NCI-H1417 treated with DMSO at 0.1 percent for 48 hours (cell line): Measurements from ENCODE around the gene TMIGD1.

ENCODE experiments used
- DNase-seq: peaks from one replicate; lab custom pipeline; 2025; lab: John Stamatoyannopoulos, UW

The TMIGD1 gene

DNA sequence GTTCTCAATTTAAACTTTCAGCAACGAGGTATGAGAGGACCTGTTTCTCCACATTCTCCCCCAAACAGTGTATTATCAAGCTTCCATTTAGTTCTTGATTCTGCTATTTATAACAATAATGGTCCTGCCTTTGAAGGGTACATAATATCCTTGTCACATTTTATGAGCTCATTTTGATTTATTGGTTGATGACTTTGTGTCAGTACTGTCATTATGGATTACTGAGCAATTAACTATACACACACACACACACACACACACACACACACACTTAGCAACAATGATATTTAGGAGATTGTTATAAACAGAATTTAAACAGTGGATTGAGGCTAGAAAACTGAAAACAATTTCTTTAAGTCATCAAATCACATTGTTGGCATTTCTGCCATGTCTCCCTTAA, 7.0 kb downstream of the TMIGD1 start:
- peak; percentile 91 for DNase-seq

DNA sequence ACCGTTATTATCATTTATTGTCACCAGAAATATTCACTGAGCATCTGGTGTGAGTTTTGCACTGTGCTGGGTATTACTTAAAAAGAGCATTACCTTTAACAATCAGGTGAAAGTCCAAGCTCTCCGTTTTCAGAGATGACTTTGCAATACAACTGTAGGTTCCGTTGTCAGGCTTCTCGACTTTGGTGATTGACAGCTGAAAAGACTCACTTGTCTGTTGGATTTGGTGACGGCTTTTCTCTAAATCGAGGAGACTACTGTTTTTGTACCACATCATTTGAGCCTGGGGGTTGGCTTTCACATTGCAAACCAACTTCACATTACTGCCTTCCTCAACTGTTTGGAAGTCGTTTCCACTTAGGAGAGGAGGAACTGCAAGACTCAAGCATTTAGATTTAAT, 9.1 kb downstream of the TMIGD1 start:
- no peak for DNase-seq

DNA sequence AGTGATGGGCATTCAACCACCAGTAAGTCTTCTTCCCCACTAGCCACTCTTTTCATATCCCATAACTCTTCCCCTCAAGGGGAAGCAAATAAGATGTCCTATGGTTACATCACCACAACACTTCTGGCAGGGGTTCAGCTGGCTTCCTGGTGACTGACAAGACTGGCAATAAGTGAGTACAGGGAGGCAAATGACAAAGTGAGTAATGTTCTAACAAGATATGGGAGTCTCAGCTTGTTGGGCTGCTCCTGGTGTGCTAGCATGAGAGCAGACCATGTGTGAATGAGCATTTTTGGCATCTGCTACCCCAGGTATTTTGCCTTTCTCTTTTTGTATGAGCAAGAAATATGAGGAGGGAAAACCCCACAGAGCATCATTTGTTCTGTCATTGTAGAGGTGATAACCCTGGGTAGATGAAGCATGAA, 9.9 kb downstream of the TMIGD1 start:
- no peak for DNase-seq

DNA sequence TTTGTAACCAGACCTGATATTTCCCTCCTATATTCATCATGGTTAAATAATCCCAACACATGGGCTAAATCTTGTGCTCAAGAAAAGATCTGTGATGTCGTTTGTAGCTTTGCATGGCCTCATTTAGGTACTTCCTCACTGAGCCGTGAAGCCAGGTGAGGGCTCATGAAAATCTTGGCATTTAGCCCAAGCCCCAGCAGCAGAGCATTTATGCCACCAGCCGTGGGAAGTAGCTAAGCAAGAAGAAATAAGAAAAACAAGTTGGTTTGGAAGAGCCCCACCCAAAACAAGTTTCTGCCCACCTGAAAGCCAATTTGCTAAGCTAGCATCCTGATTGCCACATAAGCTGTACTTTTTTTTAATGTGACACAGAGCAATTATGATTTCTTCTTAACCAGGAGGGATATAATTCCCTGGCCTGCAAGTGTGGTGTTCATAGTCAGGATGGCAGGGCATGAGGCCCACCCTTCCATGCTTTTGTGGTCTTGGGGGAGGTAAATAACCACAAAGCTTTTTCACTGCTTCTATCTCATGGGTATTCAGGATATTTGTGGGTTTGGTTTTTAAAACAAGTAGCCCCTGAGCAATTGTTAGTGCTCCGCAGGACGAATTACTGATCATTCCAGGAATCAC, 10.5 kb downstream of the TMIGD1 start:
- no peak for DNase-seq

DNA sequence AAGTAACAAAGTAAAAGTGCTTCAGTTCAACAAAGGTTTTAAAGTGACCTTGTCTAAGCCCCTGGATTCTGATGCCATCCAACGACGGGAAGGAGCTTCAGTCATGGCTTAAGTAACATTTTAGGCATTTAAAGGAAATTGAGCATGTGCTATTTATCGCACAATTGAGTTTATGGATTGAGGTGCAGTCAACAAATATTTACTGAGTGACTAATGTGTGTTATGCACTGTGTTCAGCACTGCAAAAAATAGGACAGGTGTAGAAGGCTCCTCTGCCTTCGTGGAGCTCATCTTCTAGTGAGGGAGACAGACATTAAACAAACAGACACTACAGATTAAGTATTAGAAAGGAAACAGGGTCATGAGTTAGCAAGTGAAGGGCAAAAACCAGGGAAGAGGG, 12.5 kb downstream of the TMIGD1 start:
- no peak for DNase-seq

DNA sequence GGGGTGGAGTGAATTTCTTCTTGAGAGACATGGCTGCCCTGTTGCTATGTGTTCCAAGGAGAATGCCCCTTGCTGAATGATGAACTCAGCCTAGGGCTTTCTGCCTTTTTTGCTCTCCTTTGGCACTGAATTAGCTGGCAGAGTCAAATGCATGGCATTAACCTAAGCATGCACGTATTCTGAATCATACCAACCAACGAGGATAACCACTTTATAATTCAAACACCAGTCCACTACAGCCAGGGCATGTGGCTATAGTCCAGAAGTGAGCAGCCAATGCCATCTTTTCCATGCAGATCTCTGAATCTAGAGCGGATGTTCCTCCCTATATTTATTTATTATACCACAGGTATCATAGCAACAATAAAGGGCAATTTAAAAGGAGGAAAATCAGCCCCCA, 15.7 kb downstream of the TMIGD1 start:
- no peak for DNase-seq

DNA sequence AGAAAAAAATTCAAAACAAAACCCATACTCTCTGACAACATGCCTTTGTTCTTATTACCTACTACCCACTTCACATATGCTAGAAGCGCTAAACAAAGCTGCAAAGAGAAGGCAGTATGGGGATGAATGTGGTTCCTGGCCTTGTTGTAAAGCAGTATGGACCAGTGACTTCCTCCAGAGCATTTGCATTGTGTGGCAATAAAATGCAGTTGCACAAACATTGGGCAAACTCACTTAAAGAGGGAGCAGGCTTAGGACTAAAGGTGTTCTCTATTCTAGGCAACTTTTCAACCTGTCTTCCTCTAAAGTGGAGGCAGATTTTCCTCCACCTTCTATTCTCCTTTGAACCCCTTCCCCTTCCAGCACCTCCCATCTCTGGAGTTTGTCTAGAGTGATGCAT, 17.1 kb downstream of the TMIGD1 start:
- no peak for DNase-seq

DNA sequence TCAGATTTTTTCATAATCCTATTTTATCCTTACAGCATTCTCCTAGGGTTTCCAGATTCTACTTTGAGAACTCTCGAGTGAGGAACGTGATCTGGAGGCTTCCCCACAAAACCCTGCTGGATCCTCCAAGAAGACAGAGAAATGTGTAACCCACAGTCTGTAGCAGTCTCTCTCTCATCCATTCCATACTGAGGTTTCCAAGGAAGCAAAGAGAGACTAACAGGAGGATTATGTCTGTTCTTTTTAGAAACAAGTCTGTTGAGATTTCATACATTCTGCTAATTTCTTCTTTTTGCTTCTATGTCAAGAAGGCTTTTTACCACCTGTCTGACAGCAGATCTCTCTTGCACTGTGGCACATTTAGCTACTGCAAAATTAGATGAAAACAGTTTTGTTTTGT, 18.8 kb downstream of the TMIGD1 start:
- no peak for DNase-seq

DNA sequence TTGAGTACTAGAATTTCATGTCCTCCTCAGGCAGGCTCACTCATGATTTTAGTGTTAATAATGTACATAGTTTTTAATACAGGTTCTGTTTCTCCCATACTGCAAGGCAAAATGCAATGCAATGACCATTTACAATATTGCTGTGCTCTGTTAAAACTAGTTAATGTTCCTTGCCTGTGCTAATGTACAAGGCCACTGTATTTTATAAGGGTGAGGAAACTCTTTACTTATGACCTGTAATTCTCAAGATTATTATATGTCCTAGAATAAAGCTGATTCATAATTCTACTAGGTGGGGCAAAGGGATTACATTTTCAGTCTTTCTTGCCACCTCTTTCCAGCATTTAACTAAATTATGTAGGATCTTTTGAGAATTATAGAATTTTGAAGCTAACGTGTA, 19.4 kb downstream of the TMIGD1 start:
- DNase-seq: no peak

DNA sequence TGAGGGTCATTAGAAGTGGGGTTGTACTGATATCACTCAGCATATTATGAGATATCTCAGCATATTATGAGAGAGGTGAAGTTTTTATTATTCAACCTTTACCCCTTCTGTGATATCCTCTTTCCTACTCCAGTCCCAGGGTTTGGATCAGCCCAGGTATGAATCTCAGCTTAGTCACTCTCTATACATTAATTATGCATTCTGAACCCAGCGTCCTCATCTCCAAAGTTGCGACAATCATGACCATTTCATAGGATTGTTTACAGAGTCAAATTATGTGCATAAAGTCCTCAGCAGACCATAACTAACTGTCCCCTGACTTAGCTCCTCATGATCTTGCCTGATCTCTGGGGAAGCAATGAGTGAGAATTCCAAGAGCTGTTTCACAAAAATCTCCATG, 21.6 kb downstream of the TMIGD1 start:
- DNase-seq: no peak

DNA sequence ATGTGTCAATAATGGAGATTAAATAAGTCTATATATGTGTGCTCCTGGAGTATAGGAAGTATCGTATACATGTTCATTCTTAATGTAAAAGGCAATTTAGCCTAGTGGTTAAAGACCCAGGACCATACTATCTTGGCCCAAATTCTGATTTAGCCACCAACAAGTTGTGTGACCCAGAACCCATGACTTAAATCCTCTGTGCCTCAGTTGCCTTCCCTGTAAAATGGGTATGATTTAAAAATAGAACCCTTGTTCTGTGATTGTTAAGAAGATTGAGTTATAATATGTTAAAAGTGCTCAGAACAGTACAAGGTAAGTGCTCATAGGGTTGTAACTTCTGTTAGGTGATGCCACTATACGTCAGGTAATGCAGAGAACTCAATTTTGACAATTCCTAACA, 23.3 kb downstream of the TMIGD1 start:
- DNase-seq: no peak

DNA sequence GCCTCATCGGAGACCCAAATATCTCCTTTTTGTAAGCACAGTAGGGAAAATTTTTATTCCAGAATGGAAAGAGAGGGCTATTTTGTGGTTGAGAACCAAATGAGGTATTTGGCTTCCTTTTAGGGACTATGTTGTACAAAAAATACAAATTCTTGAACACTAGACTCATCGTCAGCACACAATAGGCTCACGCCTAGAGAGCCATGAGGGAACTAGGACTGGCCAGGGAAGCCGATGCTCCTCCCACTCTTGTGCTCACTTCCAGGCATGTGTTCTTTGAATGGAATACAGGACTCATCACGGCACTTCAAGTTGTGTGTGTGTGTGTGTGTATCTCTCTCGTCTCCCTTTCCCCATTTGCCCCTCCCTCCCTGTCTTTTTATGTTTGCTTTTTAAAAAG, 24.3 kb downstream of the TMIGD1 start:
- DNase-seq: no peak

DNA sequence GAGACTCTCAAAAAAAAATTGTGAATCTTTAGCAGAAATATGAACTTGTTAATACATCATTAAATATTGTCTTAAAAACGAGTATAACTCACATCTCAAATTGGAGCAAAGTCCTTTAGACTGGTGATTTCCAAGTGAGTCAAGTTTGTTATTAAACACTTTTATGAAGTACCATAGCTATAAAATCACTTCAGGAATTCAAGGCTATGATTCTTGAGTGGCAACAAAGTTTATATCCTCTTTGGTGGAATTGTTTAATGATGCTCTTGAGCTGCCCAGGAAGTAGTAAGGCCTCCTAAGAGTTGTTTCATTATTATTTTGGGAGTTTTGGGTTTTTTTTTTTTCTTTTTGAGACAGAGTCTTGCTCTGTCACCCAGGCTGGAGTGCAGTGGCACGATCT, 25.5 kb downstream of the TMIGD1 start:
- DNase-seq: no peak

DNA sequence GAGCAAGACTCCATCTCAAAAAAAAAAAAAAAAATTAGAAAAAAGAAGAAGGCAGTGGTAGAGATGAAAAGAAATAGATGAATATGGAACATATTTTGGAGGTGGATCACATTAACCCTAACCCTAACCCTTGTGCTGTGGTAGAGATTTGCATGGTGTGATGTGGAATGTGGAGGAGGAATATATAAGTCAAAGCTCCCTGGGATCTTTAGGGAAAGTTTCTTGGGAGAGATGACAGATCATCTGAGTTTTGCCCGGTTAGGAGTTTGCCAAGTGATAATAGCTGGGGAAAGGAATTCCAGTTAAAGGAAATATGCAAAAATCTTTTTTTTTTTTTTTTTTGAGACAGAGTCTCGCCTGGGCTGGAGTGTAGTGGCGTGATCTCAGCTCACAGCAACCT, 29.1 kb downstream of the TMIGD1 start:
- DNase-seq: no peak

DNA sequence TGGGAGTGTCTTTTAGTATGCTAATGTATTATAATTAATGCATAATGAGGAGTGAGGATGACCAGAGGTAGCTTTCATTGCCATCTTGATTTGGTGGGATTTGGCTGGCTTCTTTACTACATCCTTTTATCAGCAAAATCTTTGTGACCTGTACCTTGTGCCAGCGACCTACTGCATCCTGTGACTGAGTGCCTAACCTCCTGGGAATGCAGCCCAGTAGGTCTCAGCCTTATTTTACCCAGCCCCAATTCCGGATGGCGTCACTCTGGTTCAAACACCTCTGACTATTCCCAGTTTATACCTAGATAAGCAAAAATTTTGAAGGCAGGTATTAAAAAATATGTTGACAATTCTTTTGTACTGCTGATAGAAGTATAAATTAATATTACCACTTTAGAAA, 31.6 kb downstream of the TMIGD1 start:
- DNase-seq: no peak

DNA sequence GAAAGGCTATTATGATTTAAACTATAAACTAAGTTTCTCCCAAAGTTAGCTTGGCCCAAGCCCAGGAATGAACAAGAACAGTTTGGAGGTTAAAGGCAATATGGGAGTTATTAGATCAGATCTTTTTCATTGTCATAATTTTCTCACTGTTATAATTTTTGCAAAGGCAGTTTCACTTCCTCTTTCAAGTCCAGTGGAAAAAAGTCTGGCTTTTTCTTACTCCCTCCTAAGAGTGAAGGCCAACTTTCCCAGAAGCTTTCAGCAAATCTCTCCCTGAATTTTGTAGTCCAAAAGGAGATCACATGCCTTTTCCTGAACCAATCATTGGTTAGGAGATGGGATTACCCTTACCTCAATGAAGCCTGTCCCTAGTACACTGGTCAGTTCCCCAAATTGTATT, 33.0 kb downstream of the TMIGD1 start:
- no peak for DNase-seq

DNA sequence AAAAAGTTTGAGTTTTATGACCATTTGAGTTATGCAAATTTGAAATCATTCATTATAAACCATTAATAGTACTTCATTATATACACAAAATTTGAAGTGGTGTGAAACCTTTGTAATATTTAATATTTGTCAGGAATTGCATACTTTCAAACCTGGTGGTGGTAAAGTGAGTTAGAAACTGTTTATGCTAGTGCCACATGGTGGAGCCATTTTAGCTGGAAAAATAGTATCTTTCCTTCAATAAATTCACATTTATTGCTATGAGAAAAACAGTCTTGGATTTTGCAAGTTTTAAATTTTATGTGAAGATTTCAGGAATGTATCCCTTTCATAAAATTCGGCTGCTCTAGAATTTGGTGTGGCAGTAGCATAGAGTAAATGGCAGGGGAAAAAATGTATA, 34.9 kb downstream of the TMIGD1 start:
- no peak for DNase-seq

DNA sequence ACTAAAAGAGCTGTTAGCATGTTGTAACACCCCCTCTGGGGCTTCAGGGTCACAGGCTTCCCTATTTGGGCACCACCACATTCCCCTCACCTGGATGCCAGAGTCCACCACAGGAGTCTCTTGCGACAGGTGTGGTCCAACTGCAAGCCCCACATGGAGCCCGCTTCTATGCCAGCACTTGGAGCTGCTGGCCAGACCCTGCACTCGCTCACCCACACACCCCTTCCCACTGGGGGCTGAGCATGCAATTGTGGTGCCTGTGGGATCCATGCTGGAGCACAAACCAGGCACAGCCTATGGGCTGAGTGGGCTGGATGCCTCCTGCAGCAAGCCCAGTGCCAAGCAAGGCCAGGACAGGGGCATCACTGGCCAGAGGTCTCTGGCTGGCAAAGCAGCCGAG, 36.1 kb downstream of the TMIGD1 start:
- DNase-seq: no peak

DNA sequence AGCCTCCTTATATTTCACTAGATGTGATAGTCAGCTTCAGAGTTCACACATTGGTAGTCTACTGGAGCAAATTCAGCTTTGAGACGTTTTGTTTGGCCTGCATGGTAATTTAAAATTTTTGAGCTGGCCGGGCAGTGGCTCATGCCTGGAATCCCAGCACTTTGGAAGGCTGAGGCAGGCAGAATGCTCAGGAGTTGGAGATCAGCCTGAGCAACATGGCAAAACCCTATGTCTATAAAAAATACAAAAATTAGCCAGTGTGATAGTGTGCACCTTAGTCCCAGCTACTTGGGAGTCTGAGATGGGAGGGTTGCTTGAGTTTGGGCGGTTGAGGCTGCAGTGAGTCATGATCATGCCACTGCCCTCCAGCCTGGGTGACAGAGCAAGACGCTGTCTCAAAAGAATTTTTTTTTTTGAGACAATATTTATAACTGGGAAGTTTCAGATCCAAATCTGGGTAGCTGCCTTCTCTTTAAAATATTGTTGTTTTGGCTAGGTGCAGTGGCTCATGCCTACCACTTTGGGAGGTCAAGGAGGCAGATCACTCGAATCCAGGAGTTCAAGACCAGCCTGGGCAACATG, 37.3 kb downstream of the TMIGD1 start:
- no peak for DNase-seq

DNA sequence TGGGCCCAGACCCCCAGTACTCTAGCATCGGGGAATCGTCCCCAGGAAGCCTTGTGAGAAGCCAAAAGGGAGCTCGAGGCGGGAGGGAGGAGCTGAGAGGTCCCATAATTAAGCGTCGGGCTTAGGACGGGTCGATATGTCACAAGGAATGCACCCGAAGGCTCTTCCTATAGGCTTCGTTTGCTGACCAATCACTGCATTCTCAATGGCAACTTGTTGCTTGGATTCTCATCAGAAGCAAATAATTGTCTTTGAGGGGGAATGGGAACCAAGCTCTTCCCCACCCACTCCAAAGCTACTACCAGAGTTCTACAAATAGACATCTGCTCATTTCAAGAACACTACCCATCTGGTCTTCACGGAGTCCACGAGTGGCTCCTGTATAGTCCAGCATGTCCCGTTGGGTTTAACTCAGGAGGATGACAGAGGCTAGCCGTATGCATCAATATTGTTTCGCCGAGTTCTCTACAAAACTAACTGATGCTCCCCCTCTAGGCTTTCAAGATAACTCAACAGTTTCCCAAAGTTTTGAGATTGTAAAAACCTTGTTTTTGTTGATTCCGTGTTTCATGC, 41.5 kb downstream of the TMIGD1 start:
- DNase-seq: no peak

DNA sequence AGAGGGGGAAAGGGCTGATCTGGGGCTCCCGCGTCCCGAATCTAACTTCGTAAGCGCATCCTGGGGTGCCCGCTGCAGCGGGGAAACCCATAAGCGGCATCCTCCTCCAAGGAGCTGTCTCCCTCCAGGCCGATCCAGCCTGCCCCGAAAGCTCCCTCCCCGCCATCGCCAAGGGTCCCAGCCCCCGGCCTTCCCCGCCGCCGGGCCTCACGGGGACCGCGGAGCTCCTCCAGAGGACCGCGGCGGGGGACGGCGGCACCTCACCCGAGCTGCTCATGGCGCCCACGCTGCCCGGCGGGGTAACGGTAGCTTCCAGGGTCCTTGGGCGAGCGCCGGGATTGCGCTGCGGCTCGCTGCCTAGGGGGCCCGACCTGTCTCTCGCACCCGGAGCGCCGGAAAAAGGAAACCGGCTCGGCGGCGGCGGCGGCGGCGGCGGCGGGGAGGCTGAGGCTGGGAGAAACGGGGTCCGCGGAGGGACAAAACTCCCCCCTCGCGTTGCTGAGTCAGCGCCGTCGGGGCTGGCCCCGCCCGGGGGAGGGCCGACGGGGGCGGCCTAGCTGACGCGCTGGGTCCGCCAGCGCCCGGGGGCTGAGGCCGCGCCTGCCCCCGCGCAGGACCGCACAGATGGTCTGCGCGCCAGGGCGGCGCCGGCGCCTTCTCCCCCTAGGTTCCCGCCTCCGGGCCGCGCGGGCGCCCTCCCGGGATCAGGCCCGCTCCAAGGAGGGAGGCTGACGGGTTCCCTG, 42.1 kb downstream of the TMIGD1 start, which contains the start of gene BLMH:
TSS of gene BLMH (minus strand) at position 402 of the 743 bp plus-strand sequence. CDS start at position 277, 125 bp downstream.
- no peak for DNase-seq

DNA sequence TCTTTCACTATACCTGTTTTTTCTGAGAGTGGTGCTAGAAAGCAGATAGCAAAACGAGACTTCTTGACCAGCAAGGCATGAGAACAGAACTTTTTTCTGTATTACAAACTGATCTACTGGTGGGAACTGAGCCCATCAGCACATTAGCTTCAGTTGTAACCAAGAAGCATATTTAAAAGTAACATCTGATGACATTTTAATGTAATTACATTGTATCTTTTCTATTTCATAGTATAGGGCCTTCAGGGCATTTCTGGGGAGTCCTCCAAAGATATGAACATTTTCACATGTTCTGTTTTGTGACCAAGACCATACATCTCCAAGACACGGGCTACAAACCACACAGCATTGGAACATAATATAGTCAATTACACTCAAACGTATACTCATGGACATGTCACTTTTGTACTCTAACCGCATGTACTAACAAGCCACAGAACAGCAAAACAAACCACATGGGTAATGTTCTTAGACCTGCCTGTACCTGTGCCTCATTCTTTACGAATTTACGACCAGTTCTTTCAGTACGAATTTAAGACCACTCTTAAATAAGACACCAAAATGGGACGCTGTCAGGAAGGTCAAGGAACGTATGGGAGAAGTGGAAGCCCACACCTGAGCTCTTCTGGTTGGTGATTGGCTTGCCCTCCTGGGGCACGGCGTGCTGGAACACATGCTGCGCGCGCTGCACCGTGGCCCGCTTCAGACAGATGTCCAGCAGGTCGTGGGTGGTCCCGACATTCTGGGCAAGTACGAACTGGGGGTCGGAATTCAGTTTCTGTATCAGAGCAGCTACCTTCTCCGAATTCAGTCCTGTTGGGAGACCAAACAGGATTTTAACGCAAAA, 42.9 kb downstream of the TMIGD1 start:
- DNase-seq: no peak
